GM18868 (cell line): ENCODE measurements around the gene LTBP1.
"Not testable (repeated sequence)": the region's sequence is repeated elsewhere in the genome, so short reads cannot be mapped to it uniquely, and the experiment has no call there.

ENCODE experiments used
- ATAC-seq: cut with Tn5 transposase; IDR thresholded peaks from one replicate; pipeline ENCODE4 v1.9.1; 2021; ENCODE audit warnings: mild to moderate bottlenecking, moderate library complexity; ENCODE audit not compliant: unreplicated experiment

LTBP1 gene

DNA sequence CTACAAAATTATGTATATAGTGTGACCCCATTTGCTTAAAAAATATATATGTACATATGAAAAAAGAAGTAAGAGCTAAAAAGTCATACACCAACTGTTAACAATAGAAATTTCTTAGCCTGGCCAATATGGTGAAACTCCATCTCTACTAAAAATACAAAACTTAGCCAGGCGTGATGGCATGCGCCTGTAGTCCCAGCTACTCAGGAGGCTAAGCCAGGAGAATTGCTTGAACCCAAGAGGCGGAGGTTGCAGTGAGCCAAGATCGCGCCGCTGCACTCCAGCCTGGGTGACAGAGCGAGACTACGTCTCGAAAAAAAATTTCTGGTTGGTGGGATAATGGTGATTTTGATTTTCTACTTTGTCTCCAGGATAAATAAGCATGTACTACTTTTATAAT lies 495.3 kb downstream of the LTBP1 start:
- ATAC-seq, result not testable (repeated sequence)

DNA sequence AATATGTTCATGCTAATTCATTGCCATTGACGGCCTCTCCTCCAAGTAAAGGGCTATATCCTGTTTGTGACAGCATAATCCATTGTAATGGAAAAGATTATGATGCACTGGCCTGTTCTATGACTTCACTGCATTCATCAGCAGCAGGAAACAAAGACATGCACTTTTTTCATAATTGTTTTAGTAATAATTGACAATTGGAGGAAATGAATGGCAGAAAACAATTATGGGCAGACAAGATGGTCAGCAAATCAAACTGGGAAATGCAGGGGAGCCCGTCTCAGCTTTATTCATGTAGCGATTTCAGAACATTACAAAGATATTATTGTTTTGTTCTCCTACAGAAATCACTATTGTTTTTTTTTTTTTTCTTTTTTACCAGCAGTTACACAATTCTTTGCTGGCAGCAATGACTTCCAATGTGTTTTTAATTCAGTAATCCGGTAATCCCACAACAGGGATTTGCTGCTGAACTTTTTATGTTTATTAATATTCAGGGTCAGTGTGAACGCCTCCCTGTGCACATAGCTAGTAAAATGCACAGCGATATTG lies 495.9 kb downstream of the LTBP1 start:
- ATAC-seq, result no peak

- no peak for ATAC-seq
Observed at GRCh38 chr2:33443274-33443829, 496.6 kb downstream of the LTBP1 start.

GRCh38 chr2:33444967-33445366 lies 498.2 kb downstream of the LTBP1 start:
- no peak for ATAC-seq

- ATAC-seq, result no peak
Observed at GRCh38 chr2:33448220-33448899, 501.6 kb downstream of the LTBP1 start.
